OCI-LY7 (cell line): ENCODE measurements around the gene DSTYK.

ENCODE experiments used
- CTCF ChIP-seq: fragments of 200-600 bp; sonication (generic); conservative IDR thresholded peaks from 2 replicates; pipeline ENCODE4 v1.5.1; 2014; ENCODE audit warnings: mild to moderate bottlenecking, antibody characterized with exemption, low read length, moderate library complexity, mixed read lengths
- EZH2phosphoT487 ChIP-seq: fragments of 200-600 bp; sonication (generic); IDR thresholded peaks from 2 replicates; pipeline ENCODE4 v1.6.1; 2018; ENCODE audit warnings: low read depth, borderline replicate concordance, mild to moderate bottlenecking, mixed run types, antibody characterized with exemption, low read length, moderate library complexity, mixed read lengths

- TF ChIP-seq CTCF, result no peak
- no peak for TF ChIP-seq EZH2phosphoT487
These were observed 31.7 kb downstream of the DSTYK start for GRCh38 chr1:205179842-205180241.
